ENCODE data around the gene PRDM11.

The PRDM11 gene

GRCh38 chr11:45266676-45267020 lies 120.2 kb downstream of the PRDM11 start:
- DNase-seq (ENCODE audit: low read depth) = no peak

- no peak for DNase-seq (ENCODE audit: low read depth)
Measured at GRCh38 chr11:45267052-45267451, 120.6 kb downstream of the PRDM11 start.

GRCh38 chr11:45267652-45268299 lies 121.3 kb downstream of the PRDM11 start:
- no peak for DNase-seq (ENCODE audit: low read depth)

- no peak for DNase-seq (ENCODE audit: low read depth)
Measured at GRCh38 chr11:45269678-45270077, 123.2 kb downstream of the PRDM11 start.

GRCh38 chr11:45270946-45271716 lies 124.7 kb downstream of the PRDM11 start:
- DNase-seq (ENCODE audit: low read depth) = no peak

GRCh38 chr11:45272701-45273100 lies 126.3 kb downstream of the PRDM11 start:
- DNase-seq (ENCODE audit: low read depth) = no peak

- no peak for DNase-seq (ENCODE audit: low read depth)
Measured at GRCh38 chr11:45273509-45273908, 127.1 kb downstream of the PRDM11 start.

- no peak for DNase-seq (ENCODE audit: low read depth)
Measured at GRCh38 chr11:45274206-45274605, 127.8 kb downstream of the PRDM11 start.

- no peak for DNase-seq (ENCODE audit: low read depth)
Measured at GRCh38 chr11:45275828-45276227, 129.4 kb downstream of the PRDM11 start.

GRCh38 chr11:45278714-45279113 lies 132.3 kb downstream of the PRDM11 start:
- DNase-seq (ENCODE audit: low read depth) = no peak

- DNase-seq (ENCODE audit: low read depth) = no peak
Measured at GRCh38 chr11:45279645-45280044, 133.2 kb downstream of the PRDM11 start.

GRCh38 chr11:45280449-45280848 lies 134.0 kb downstream of the PRDM11 start:
- no peak for DNase-seq (ENCODE audit: low read depth)

GRCh38 chr11:45282081-45282480 lies 135.6 kb downstream of the PRDM11 start:
- DNase-seq (ENCODE audit: low read depth) = no peak

All from amniotic epithelial cell (primary cell).